GM12891 (cell line): ENCODE measurements around the gene ENAH. TPM values are rescaled to one million over a fixed set of nuclear protein-coding genes. Genes with fewer than 3 reads are reported as not detected.
"Not testable (repeated sequence)": the region's sequence is repeated elsewhere in the genome, so short reads cannot be mapped to it uniquely, and the experiment has no call there.

Experiments
- DNase-seq: peaks from one replicate; pipeline ENCODE4 v3.0.0; 2011; ENCODE audit warnings: low spot score; ENCODE audit not compliant: insufficient read length
- FAIRE-seq: peaks from 2 replicates; lab custom pipeline; 2011; peaks lifted over from hg19 to GRCh38; lab: Jason Lieb, UNC
- PAX5 ChIP-seq: IDR thresholded peaks from 2 replicates; pipeline ENCODE4 v1.6.1; 2011; ENCODE audit warnings: low read length, moderate library complexity, mild to moderate bottlenecking; ENCODE audit not compliant: insufficient read depth, severe bottlenecking
- POLR2A ChIP-seq: IDR thresholded peaks from 2 replicates; pipeline ENCODE4 v1.6.1; 2011; ENCODE audit warnings: low read depth, low read length, control low read depth
- POLR2AphosphoS5 ChIP-seq: IDR thresholded peaks from 2 replicates; pipeline ENCODE4 v1.6.1; 2011; ENCODE audit warnings: low read depth, low read length, control low read depth
- POU2F2 ChIP-seq: IDR thresholded peaks from 2 replicates; pipeline ENCODE4 v1.6.1; 2011; ENCODE audit warnings: low read depth, mild to moderate bottlenecking, control low read depth, low read length, moderate library complexity
- SPI1 ChIP-seq: IDR thresholded peaks from 2 replicates; pipeline ENCODE4 v1.6.1; 2011; ENCODE audit warnings: low read depth, low read length, control low read depth
- TAF1 ChIP-seq: IDR thresholded peaks from 2 replicates; pipeline ENCODE4 v1.6.1; 2011; ENCODE audit warnings: low read depth, low read length, control low read depth
- polyA plus RNA-seq: library from polyadenylated mRNA; unstranded; fragments of >200 nt; gene quantifications from one replicate; pipeline ENCODE4 v1.2.1, GENCODE V29; 2012; ENCODE audit warnings: low read depth, missing spikeins, inconsistent platforms; ENCODE audit not compliant: missing spikeins

The ENAH gene
- polyA plus RNA-seq = not detected

GRCh38 chr1:225652729-225653462 is at the start of gene ENAH:
ENAH (minus strand) TSS chr1:225653123; CDS start chr1:225652690, 433 bp downstream.
- FAIRE-seq (no peak), DNase-seq (peak; percentile 60)
- no peak for TF ChIP-seq SPI1
- TF ChIP-seq PAX5 = no peak

GRCh38 chr1:225700889-225701465 is 48.1 kb upstream of the ENAH start:
- no peak for FAIRE-seq
- no peak for DNase-seq
- TF ChIP-seq TAF1 (no peak), POLR2A (no peak), PAX5 (no peak), SPI1 (no peak), POU2F2 (no peak), POLR2AphosphoS5 (no peak)

GRCh38 chr1:225700164-225700821 is 47.4 kb upstream of the ENAH start:
- TF ChIP-seq POLR2AphosphoS5 (no peak), POU2F2 (no peak), TAF1 (no peak), PAX5 (no peak), POLR2A (no peak)
- DNase-seq (no peak), FAIRE-seq (no peak)

- FAIRE-seq (no peak), DNase-seq (no peak)
- no peak for TF ChIP-seq POLR2AphosphoS5
- TF ChIP-seq SPI1 = no peak
- TF ChIP-seq POU2F2 = no peak
- no peak for TF ChIP-seq PAX5
- no peak for TF ChIP-seq POLR2A
- no peak for TF ChIP-seq TAF1
Observed at GRCh38 chr1:225699336-225699735, 46.4 kb upstream of the ENAH start.

- not testable (repeated sequence) for FAIRE-seq, DNase-seq
Observed at GRCh38 chr1:225698194-225698593, 45.3 kb upstream of the ENAH start.

- DNase-seq (no peak), FAIRE-seq (no peak)
- TF ChIP-seq POLR2AphosphoS5 (no peak), SPI1 (no peak), POLR2A (no peak), PAX5 (no peak), POU2F2 (no peak), TAF1 (no peak)
Observed at GRCh38 chr1:225697428-225697827, 44.5 kb upstream of the ENAH start.

GRCh38 chr1:225695578-225696337 is 42.8 kb upstream of the ENAH start:
- FAIRE-seq = no peak
- TF ChIP-seq POU2F2 (no peak), SPI1 (no peak), POLR2A (no peak), POLR2AphosphoS5 (no peak), TAF1 (no peak), PAX5 (no peak)
- no peak for DNase-seq

GRCh38 chr1:225694151-225694603 is 41.3 kb upstream of the ENAH start:
- FAIRE-seq = no peak
- TF ChIP-seq POLR2AphosphoS5 = no peak
- TF ChIP-seq POLR2A = no peak
- no peak for TF ChIP-seq PAX5
- TF ChIP-seq POU2F2 = no peak
- no peak for TF ChIP-seq SPI1
- no peak for DNase-seq

GRCh38 chr1:225693697-225694096 is 40.8 kb upstream of the ENAH start:
- not testable (repeated sequence) for FAIRE-seq

GRCh38 chr1:225693085-225693696 is 40.3 kb upstream of the ENAH start:
- TF ChIP-seq TAF1 (no peak), POLR2A (no peak), PAX5 (no peak), POU2F2 (no peak), POLR2AphosphoS5 (no peak), SPI1 (no peak)

More at GRCh38 chr1:225693697-225694096, 40.8 kb upstream of the ENAH start:
- DNase-seq = not testable (repeated sequence)

More at GRCh38 chr1:225693085-225693696, 40.3 kb upstream of the ENAH start:
- FAIRE-seq = no peak
- no peak for DNase-seq
